Measurements from ENCODE around the gene FOXA2.

DNA sequence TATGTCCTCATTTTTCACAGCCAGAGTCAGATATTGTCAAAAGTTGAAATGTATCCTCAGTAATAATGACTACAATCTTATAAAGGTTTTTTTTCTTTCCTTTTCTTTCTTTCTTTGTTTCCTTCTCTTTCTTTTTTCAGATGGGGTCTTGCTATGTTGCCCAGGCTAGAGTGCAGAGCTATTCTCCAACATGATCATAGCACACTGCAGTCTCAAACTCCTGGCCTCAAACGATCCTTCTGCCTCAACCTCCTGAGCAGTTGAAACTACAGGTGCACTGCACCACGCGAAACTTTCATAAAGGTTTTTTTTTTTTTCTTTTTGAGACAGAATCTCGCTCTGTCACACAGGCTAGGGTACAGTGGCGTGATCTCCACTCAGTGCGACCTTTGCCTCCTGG lies 31.1 kb upstream of the FOXA2 start:
- TF ChIP-seq POLR2A (IDR thresholded peaks at IDR 0.05; ENCODE audit: low read length): no peak
- no peak for TF ChIP-seq GATA1 (IDR thresholded peaks at IDR 0.05; ENCODE audit: low read depth, low read length)

Data from erythroblast (primary cell).